GM12801 (cell line): ENCODE measurements around the gene LRRC66.

Source experiments
- CTCF ChIP-seq: IDR thresholded peaks from one replicate; pipeline ENCODE4 v1.5.1; 2011; ENCODE audit warnings: control low read depth; ENCODE audit not compliant: insufficient read length; ENCODE audit errors: extremely low read depth

The LRRC66 gene

GRCh38 chr4:52051615-52052474, 31.7 kb upstream of the LRRC66 start:
- TF ChIP-seq CTCF: no peak

- TF ChIP-seq CTCF: no peak
Measured at GRCh38 chr4:52051213-52051614, 31.1 kb upstream of the LRRC66 start, which contains the start of gene SPATA18. TSS of gene SPATA18 (plus strand) at chr4:52051304. CDS start at chr4:52051705, 401 bp downstream.

- TF ChIP-seq CTCF: no peak
Measured at GRCh38 chr4:52049266-52049665, 29.1 kb upstream of the LRRC66 start.

GRCh38 chr4:52045028-52045427, 24.9 kb upstream of the LRRC66 start:
- no peak for TF ChIP-seq CTCF

GRCh38 chr4:52038103-52038912, 18.1 kb upstream of the LRRC66 start, which contains the start of gene SGCB:
TSS of gene SGCB (minus strand) at chr4:52038299. CDS start at chr4:52038259, 40 bp downstream.
- TF ChIP-seq CTCF: no peak

- TF ChIP-seq CTCF: no peak
Measured at GRCh38 chr4:52037689-52038102, 17.5 kb upstream of the LRRC66 start.

GRCh38 chr4:52036886-52037530, 16.8 kb upstream of the LRRC66 start:
- TF ChIP-seq CTCF: no peak
